Endodermal cell (in vitro differentiated cells): ENCODE measurements around the gene ATP2A3. TPM values are rescaled to one million over a fixed set of nuclear protein-coding genes. Genes with fewer than 3 reads are reported as not detected.

Experiments
- DNase-seq: peaks from one replicate; pipeline ENCODE4 v3.0.0-alpha.2; 2017
- H3K27ac ChIP-seq: 2 replicates; pipeline ENCODE4 v1.5.1; 2013; ENCODE audit warnings: mild to moderate bottlenecking, low read depth, low read length, moderate library complexity
- H3K27me3 ChIP-seq: 2 replicates; pipeline ENCODE4 v1.6.1; 2013; ENCODE audit warnings: mild to moderate bottlenecking, low read length, moderate library complexity; ENCODE audit not compliant: insufficient read depth, control insufficient read depth, poor library complexity, severe bottlenecking
- H3K36me3 ChIP-seq: 2 replicates; pipeline ENCODE4 v1.7.0; 2013; ENCODE audit warnings: mild to moderate bottlenecking, low read length, moderate library complexity; ENCODE audit not compliant: control insufficient read depth, insufficient read depth
- H3K4me1 ChIP-seq: one replicate; pipeline ENCODE4 v1.7.0; 2013; ENCODE audit warnings: low read length; ENCODE audit not compliant: control insufficient read depth, insufficient read depth
- H3K4me3 ChIP-seq: 2 replicates; pipeline ENCODE4 v1.5.1; 2013; ENCODE audit warnings: mild to moderate bottlenecking, low read length, moderate library complexity
- H3K9ac ChIP-seq: 2 replicates; pipeline ENCODE4 v1.6.1; 2013; ENCODE audit warnings: mild to moderate bottlenecking, low read length, moderate library complexity; ENCODE audit not compliant: poor library complexity, severe bottlenecking; ENCODE audit errors: extremely low read depth
- H3K9me3 ChIP-seq: 2 replicates; pipeline ENCODE4 v1.6.1; 2013; ENCODE audit warnings: mild to moderate bottlenecking, low read length, moderate library complexity; ENCODE audit not compliant: control insufficient read depth
- H3K27ac Mint-ChIP-seq: 2 replicates; pipeline ENCODE4 v1.8.0; 2020; ENCODE audit warnings: mixed read lengths
- H3K27me3 Mint-ChIP-seq: 2 replicates; pipeline ENCODE4 v1.8.0; 2021; ENCODE audit warnings: mild to moderate bottlenecking, mixed read lengths; ENCODE audit not compliant: insufficient read depth
- H3K36me3 Mint-ChIP-seq: 2 replicates; pipeline ENCODE4 v1.8.0; 2020; ENCODE audit warnings: low read depth, mixed read lengths
- H3K4me1 Mint-ChIP-seq: 2 replicates; pipeline ENCODE4 v1.8.0; 2020; ENCODE audit warnings: mixed read lengths
- H3K4me3 Mint-ChIP-seq: 2 replicates; pipeline ENCODE4 v1.8.0; 2020; ENCODE audit warnings: mild to moderate bottlenecking, moderate library complexity, mixed read lengths
- H3K9me3 Mint-ChIP-seq: 2 replicates; pipeline ENCODE4 v1.8.0; 2020; ENCODE audit warnings: mild to moderate bottlenecking, mixed read lengths
- CTCF ChIP-seq: fragments of 200-600 bp; sonication (generic); conservative IDR thresholded peaks from 2 replicates; pipeline ENCODE4 v1.5.0; 2021; ENCODE audit warnings: antibody characterized with exemption, mild to moderate bottlenecking
- WGBS, 2 experiments: methylation state at CpG; one replicate each; pipeline versions ENCODE4 v1.1.5 to v1.1.7; 2013; ENCODE audit warnings: missing lambda C conversion rate in 2 of 2, mixed read lengths in 1 of 2; ENCODE audit not compliant: insufficient coverage in 1 of 2, insufficient read length in 1 of 2; 5-methylcytosine and 5-hydroxymethylcytosine counted together
- total RNA-seq, 2 donors: library from RNA; stranded (reverse); fragmentation: NEBNext Ultra II Directional in 1 of 2; extraction: Animal tissue kit (Norgen Biotek cat#: 25700) in 1 of 2; gene quantifications; 2 replicates in 1 of 2; 3 replicates in 1 of 2; pipeline ENCODE4 v1.2.1, GENCODE V29; 2021

Gene ATP2A3
- total RNA-seq, 2 donors from 2014 or later, result 1.4 to 3.7 TPM

GRCh38 chr17:3953542-3953941 lies 10.7 kb downstream of the ATP2A3 start:
- H3K4me3 ChIP-seq, result no peak overlapping the region
- H3K36me3 ChIP-seq, result no peaks in the 10 kb centered on the region
- no peak for TF ChIP-seq CTCF
- no peak overlapping the region for H3K27ac ChIP-seq
- no peaks in the 10 kb centered on the region for H3K4me1 ChIP-seq
- no peak overlapping the region for H3K4me3 Mint-ChIP-seq
- no peak for DNase-seq
- H3K36me3 Mint-ChIP-seq, result no peaks in the 10 kb centered on the region
- H3K27me3 ChIP-seq, result no peaks in the 10 kb centered on the region
- H3K9ac ChIP-seq, result no peak overlapping the region
- WGBS, 2 experiments, result 90 to 93% methylated on average over 4 to 14 of the region's 14 CpGs
- H3K9me3 ChIP-seq, result no peaks in the 10 kb centered on the region
- H3K27me3 Mint-ChIP-seq, result peaks cover 4% of the 10 kb centered on the region
- no peaks in the 10 kb centered on the region for H3K9me3 Mint-ChIP-seq
- no peak overlapping the region for H3K27ac Mint-ChIP-seq
- peaks cover 7% of the 10 kb centered on the region for H3K4me1 Mint-ChIP-seq

GRCh38 chr17:3952186-3952585 lies 12.1 kb downstream of the ATP2A3 start:
- Mint-ChIP-seq H3K4me3 (no peak overlapping the region), H3K4me1 (peaks cover 7% of the 10 kb centered on the region), H3K27me3 (peaks cover 4% of the 10 kb centered on the region), H3K9me3 (no peaks in the 10 kb centered on the region), H3K36me3 (no peaks in the 10 kb centered on the region), H3K27ac (no peak overlapping the region)
- TF ChIP-seq CTCF, result no peak
- Histone ChIP-seq H3K27ac (no peak overlapping the region), H3K9ac (no peak overlapping the region), H3K27me3 (no peaks in the 10 kb centered on the region), H3K36me3 (no peaks in the 10 kb centered on the region), H3K9me3 (no peaks in the 10 kb centered on the region), H3K4me1 (no peaks in the 10 kb centered on the region), H3K4me3 (no peak overlapping the region)
- no peak for DNase-seq
- whole genome bisulfite sequencing, 2 experiments, result 92 to 96% methylated on average over 14 of the region's 14 CpGs

GRCh38 chr17:3951420-3951819 lies 12.8 kb downstream of the ATP2A3 start:
- Histone ChIP-seq H3K27ac (no peak overlapping the region), H3K4me1 (no peaks in the 10 kb centered on the region), H3K4me3 (no peak overlapping the region), H3K27me3 (no peaks in the 10 kb centered on the region), H3K9me3 (no peaks in the 10 kb centered on the region), H3K36me3 (no peaks in the 10 kb centered on the region), H3K9ac (no peak overlapping the region)
- Mint-ChIP-seq H3K27ac (no peak overlapping the region), H3K9me3 (no peaks in the 10 kb centered on the region), H3K36me3 (no peaks in the 10 kb centered on the region), H3K4me1 (peaks cover 4% of the 10 kb centered on the region), H3K4me3 (no peak overlapping the region), H3K27me3 (peaks cover 4% of the 10 kb centered on the region)
- 88 to 92% methylated on average over 8 to 16 of the region's 16 CpGs for WGBS, 2 experiments
- TF ChIP-seq CTCF, result no peak
- DNase-seq, result no peak
